ENCODE data around the gene PCDH15.

The PCDH15 gene

GRCh38 chr10:54708021-54708420, 93.0 kb downstream of the PCDH15 start:
- no peak for DNase-seq (ENCODE audit: low spot score)

GRCh38 chr10:54702583-54703485, 98.2 kb downstream of the PCDH15 start:
- no peak for DNase-seq (ENCODE audit: low spot score)

- DNase-seq (ENCODE audit: low spot score), result no peak
These were observed 109.7 kb downstream of the PCDH15 start for GRCh38 chr10:54691331-54691730.

DNA sequence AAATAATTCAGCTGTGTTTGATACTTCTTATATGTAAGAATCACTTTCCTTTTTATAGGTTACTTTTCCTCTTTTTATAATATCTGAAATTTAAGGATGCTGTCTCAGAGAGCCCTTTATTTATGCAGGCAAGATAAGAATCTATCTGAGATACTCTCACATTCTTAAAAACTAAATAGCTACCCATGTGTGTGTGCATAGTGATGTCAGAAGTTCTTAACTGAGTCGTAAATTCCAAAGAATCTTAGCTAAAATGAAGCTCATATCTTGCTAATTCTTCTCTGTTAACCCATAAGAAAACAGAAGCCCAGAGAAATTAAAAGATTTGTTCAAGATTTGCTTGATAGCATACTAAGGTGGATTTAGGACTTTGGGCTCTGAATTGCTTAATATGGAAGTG, 118.5 kb downstream of the PCDH15 start:
- DNase-seq (ENCODE audit: low spot score), result no peak

- DNase-seq (ENCODE audit: low spot score), result no peak
These were observed 119.9 kb downstream of the PCDH15 start for GRCh38 chr10:54681136-54681535.

DNA sequence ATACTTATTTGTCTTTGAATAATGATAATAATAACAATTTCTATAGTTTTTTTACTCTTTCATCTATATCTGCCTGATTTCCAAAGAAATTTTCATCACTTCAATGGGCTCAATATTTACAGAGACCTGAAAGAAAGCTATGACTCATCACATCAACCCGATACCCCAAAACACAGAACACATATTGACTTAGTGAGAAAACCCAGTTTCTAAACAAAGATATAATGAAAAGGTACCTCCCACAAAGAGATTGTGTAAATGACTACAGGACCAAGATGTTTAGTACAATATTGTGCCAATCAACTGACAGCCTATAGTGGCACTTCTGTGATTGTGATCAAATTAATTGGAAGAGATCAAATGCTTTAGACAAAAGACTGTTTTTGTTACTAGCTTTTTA, 133.9 kb downstream of the PCDH15 start:
- DNase-seq (ENCODE audit: low spot score), result no peak

GRCh38 chr10:54666192-54666591, 134.8 kb downstream of the PCDH15 start:
- no peak for DNase-seq (ENCODE audit: low spot score)

DNA sequence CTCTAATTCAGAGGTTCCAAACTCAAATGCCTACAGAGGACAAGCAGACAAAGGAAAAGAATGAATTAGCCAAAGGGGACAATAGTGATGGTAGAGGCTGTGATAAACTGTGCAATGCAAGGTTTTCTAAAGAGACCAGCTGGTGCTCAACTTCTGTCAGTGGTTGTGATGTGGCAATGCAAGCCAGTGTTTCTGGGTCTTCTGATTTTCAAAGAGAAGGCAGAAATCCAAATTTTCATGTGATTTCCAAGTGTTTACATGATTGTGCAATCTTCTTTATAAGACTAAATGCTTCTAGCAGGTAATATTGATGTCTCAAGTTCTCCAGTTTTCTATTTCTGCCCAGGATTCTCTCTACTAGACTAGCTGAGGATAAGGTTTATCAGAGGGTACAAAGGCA, 135.9 kb downstream of the PCDH15 start:
- DNase-seq (ENCODE audit: low spot score), result no peak

- no peak for DNase-seq (ENCODE audit: low spot score)
These were observed 140.6 kb downstream of the PCDH15 start for GRCh38 chr10:54660397-54660796.

- DNase-seq (ENCODE audit: low spot score), result no peak
These were observed 144.4 kb downstream of the PCDH15 start for GRCh38 chr10:54656643-54657042.

- DNase-seq (ENCODE audit: low spot score), result no peak
These were observed 147.5 kb downstream of the PCDH15 start for GRCh38 chr10:54653518-54653917.

DNA sequence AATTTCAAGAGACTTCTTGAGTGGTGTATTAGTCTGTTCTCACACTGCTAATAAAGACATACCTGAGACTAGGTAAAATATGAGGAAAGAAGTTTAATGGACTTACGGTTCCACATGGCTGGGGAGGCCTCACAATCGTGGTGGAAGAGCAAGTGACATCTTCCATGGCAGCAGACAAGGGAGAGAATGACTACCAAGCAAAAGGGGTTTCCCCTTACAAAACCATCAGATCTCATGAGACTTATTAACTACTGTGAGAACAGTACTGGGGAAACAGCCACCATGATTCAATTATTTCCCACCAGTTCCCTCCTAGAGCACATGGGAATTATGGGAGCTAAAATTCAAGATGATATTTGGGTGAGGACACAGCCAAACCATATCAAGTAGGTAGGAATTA, 150.5 kb downstream of the PCDH15 start:
- DNase-seq (ENCODE audit: low spot score), result no peak

- DNase-seq (ENCODE audit: low spot score), result no peak
These were observed 179.0 kb downstream of the PCDH15 start for GRCh38 chr10:54622017-54622416.

DNA sequence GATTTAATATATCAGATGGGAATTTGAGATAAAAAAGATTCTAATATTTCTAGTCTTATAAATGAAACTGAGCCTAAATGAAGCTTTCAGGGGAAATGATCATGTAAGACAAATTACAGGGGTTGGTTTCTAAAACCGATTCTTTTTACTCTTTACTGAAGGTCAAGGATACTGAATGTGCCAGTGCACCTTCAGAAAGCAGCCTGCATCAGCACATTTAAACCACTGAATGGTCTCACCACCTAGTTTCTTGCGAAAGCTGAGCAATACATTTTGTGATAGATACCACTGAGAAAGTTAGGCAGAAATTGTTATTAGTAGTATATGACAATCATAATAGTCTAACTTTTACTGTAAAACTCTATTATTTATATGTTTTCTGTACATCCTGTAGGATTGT, 180.7 kb downstream of the PCDH15 start:
- no peak for DNase-seq (ENCODE audit: low spot score)

DNA sequence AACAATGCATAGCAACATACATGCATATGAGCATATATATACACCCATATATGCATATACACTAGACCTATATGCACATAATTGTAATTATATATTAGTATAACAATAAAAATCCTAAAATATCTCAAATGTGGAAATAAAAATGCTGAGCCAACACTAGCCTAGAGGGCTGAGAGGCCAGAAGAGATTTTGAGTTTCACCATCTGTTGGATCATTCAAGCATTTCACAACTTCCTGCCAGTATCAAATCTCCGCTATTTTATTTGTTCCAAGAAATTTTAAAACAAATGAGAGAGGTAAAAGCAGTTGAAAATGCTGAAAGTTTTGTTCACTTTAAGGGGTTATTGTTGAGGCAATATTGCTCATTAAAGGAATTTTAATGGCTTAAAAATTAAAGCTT, 187.0 kb downstream of the PCDH15 start:
- no peak for DNase-seq (ENCODE audit: low spot score)

GRCh38 chr10:54613162-54613561, 187.9 kb downstream of the PCDH15 start:
- DNase-seq (ENCODE audit: low spot score), result no peak

- no peak for DNase-seq (ENCODE audit: low spot score)
These were observed 191.6 kb downstream of the PCDH15 start for GRCh38 chr10:54609423-54609822.

DNA sequence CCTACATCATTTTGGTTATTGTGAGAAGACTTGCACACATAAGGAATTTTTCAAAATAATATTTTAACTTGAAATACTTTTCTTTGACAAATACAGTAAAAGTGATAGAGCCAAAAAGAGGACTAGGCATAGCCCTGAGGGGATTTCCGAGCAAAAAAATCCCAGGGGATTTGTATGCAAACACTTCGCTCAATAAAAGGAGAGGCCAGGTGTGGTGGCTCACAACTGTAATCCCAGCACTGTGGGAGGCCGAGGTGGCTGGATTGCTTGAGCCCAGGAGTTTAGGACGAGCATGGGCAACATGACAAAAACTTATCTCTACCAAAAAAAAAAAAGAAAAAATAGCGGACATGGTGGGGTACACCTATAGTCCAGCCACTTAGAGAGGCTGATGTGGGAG, 193.0 kb downstream of the PCDH15 start:
- no peak for DNase-seq (ENCODE audit: low spot score)

DNA sequence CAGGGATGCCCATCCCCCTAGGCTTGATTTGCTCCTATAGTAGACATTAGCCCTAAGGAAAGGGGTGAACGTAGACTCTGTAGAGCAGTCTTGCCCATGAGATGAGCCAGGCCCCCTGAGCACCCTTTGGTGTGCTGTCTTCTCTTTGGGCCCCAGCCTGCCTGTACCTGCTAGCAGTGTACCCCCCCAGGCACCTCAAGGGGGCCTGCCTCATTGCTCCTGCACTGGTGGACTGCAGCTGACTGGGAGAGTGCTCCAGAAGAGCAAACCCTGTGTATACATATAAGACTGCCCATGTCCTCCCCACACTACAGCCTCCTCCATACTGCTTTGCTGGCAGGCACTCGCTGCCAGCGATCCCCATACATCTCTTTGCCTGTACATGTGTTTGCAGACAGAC, 206.7 kb downstream of the PCDH15 start:
- no peak for DNase-seq (ENCODE audit: low spot score)

DNA sequence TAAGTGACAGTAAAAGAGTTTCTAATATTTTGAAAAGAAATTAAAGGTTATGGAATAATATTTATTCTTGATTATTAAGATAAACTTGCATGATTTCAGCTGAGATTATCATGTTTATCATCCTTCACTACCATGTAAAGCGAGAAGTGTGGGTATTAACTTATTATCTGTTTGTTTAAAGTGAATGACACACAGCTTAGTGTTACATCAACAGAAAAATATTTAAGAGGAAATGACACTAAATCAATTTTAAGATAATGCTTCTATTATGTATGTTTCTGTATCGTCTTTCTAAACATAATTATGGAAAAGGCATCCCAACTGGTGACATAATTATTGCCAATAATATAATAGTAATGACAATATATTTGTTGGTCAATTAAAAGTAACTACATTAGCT, 213.1 kb downstream of the PCDH15 start:
- DNase-seq (ENCODE audit: low spot score), result no peak

DNA sequence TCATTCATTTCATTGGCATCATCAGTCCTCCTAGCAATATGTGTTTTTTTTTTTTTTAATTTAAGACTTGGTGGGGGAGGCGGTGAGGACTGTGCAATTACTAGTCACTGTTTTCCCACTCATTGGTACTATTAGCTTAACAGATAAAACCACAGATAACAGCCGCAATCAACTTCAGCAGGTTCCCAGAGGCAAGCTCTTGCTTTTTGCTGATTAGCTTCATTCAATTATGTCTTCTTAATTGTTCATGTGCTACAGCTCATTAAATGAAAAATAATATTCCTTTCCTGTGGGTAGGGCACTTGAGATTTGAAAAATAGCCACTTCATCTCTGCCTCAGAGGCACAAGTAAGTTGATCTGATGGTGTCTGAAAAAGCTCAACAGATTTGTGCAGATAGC, 215.5 kb downstream of the PCDH15 start:
- no peak for DNase-seq (ENCODE audit: low spot score)

- DNase-seq (ENCODE audit: low spot score), result no peak
These were observed 223.3 kb downstream of the PCDH15 start for GRCh38 chr10:54577682-54578081.

DNA sequence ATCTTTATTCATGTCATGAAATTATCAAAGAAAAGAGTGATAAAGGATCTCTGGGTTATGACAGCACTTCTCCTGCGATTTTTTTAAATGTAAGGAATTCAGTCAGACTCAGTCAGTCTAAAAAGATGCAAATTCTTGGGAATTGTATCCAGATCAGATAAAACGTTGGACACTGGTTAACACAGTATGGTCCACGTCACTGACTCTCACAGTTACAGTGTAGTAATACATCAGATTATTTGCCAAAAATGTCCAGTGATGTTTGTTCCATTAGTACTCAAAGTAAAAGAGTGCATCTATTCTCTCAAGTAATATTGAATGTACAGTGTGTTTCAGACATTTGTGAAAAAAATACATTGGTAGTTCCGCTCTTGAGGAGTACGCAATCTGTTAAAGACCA, 224.5 kb downstream of the PCDH15 start:
- no peak for DNase-seq (ENCODE audit: low spot score)

DNA sequence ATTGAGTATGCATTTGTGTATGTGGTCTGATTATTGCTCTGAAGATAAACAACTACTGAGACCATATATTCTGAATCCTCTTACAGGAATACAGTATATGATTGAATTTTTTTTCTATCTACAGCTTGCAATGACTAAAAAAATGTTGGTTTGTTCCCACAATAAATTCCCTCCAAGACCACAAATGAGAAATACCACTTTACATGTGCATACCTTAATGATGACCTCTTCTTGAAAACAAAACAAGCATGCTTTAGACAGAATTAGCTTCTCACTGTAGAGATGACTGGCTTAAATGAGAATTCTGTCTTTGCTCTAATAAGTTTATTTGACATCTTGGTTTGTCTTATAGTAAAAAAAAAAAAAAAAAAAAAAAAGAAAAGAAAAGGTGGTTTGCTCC, 241.5 kb downstream of the PCDH15 start:
- no peak for DNase-seq (ENCODE audit: low spot score)

Data from COLO829 (cell line).